WTC11 (cell line): ENCODE measurements around the gene KBTBD13.

Experiments used
- CREB1 ChIP-seq: sonication (generic); formaldehyde crosslinking; IDR thresholded peaks from 2 replicates; pipeline ENCODE4 v1.8.0; 2023; ENCODE audit warnings: mild to moderate bottlenecking, missing genetic modification reagents
- CTCF ChIP-seq: fragments of 200-600 bp; IDR thresholded peaks from 2 replicates; pipeline ENCODE4 v1.8.0; 2022; ENCODE audit warnings: antibody characterized with exemption
- ELF4 ChIP-seq: sonication (generic); formaldehyde crosslinking; IDR thresholded peaks from 2 replicates; pipeline ENCODE4 v1.8.1; 2022; ENCODE audit warnings: low read depth, mild to moderate bottlenecking, moderate library complexity, missing genetic modification reagents
- NR2C2 ChIP-seq: sonication (generic); formaldehyde crosslinking; IDR thresholded peaks from 2 replicates; pipeline ENCODE4 v1.8.0; 2022; ENCODE audit warnings: mild to moderate bottlenecking, missing genetic modification reagents
- NR3C1 ChIP-seq: sonication (generic); formaldehyde crosslinking; conservative IDR thresholded peaks from 2 replicates; pipeline ENCODE4 v1.8.1; 2023; ENCODE audit warnings: low read depth, mild to moderate bottlenecking, missing genetic modification reagents
- PRDM15 ChIP-seq: sonication (generic); formaldehyde crosslinking; IDR thresholded peaks from 2 replicates; pipeline ENCODE4 v1.8.0; 2022; ENCODE audit warnings: missing genetic modification reagents
- USF1 ChIP-seq: sonication (generic); formaldehyde crosslinking; IDR thresholded peaks from 2 replicates; pipeline ENCODE4 v1.8.0; 2022; ENCODE audit warnings: mild to moderate bottlenecking, missing genetic modification reagents
- ZBTB21 ChIP-seq: sonication (generic); formaldehyde crosslinking; IDR thresholded peaks from 2 replicates; pipeline ENCODE4 v1.8.1; 2023; ENCODE audit warnings: mild to moderate bottlenecking, missing genetic modification reagents, borderline replicate concordance
- ZNF138 ChIP-seq: sonication (generic); formaldehyde crosslinking; conservative IDR thresholded peaks from 2 replicates; pipeline ENCODE4 v1.8.1; 2022; ENCODE audit warnings: mild to moderate bottlenecking, moderate library complexity, missing genetic modification reagents
- ZNF263 ChIP-seq: sonication (generic); formaldehyde crosslinking; IDR thresholded peaks from 2 replicates; pipeline ENCODE4 v1.8.1; 2022; ENCODE audit warnings: low read depth, mild to moderate bottlenecking, moderate library complexity, missing genetic modification reagents
- TF ChIP-seq, protein P1 (sequence below): sonication (generic); formaldehyde crosslinking; IDR thresholded peaks from 2 replicates; pipeline ENCODE4 v1.8.0; 2023; ENCODE audit warnings: missing genetic modification reagents
- TF ChIP-seq, protein P2 (sequence below): fragments of 250-450 bp; sonication (Bioruptor Pico); conservative IDR thresholded peaks from 2 replicates; pipeline ENCODE4 v1.9.0; 2021; ENCODE audit warnings: mild to moderate bottlenecking
- TF ChIP-seq, protein P3 (sequence below): sonication (generic); formaldehyde crosslinking; IDR thresholded peaks from 2 replicates; pipeline ENCODE4 v1.8.0; 2022; ENCODE audit warnings: mild to moderate bottlenecking, missing genetic modification reagents

DNA sequence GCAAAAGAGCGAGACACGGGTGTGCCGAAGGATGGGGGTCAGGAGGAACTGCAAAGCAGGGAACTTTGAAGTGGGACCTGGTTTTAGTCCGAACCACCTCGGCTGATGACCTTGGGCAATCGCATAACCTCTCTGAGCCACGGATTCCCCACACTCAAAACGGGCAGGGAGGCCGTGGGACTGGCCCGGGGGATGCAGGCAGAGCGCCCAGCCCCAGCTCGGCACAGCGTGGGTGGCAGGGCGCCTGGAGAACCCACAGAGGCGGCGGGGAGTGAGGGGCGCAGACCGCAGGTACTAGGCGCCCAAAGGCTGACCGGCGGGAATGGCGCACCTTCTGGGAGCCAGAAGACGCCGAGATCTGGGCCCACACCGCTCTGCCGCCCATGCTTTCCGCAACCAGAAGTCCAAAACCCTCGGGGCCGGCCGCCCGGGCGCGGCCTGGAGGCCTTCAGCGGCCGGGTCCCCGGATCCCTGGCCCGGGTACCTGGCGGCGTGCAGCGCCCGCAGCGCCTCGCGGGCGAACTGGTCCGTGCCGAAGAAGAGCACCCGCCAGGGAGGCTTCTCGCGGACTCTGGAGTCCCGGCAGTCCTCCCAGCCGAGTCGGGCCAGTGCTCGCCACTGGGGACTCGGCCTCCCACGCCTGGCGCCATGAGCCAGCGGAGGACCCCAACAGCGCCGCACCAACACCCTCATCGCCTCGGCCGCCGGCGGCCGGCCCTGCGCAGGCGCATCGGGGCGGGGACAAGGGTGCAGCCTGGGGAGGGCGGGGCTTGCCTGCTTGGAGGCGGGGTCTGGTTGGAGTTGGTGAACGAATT is 47.4 kb upstream of the KBTBD13 start, which contains the start of gene MTFMT:
- no peak for TF ChIP-seq ZBTB21 (CRISPR knock-in tag)
- TF ChIP-seq CTCF = no peak
- TF ChIP-seq ZNF138 (CRISPR knock-in tag) = no peak
- TF ChIP-seq USF1 (CRISPR knock-in tag) = no peak
- no peak for TF ChIP-seq NR3C1 (CRISPR knock-in tag)
- TF ChIP-seq, protein P1, sequence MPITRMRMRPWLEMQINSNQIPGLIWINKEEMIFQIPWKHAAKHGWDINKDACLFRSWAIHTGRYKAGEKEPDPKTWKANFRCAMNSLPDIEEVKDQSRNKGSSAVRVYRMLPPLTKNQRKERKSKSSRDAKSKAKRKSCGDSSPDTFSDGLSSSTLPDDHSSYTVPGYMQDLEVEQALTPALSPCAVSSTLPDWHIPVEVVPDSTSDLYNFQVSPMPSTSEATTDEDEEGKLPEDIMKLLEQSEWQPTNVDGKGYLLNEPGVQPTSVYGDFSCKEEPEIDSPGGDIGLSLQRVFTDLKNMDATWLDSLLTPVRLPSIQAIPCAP (CRISPR knock-in tag) = no peak
- TF ChIP-seq, protein P2, sequence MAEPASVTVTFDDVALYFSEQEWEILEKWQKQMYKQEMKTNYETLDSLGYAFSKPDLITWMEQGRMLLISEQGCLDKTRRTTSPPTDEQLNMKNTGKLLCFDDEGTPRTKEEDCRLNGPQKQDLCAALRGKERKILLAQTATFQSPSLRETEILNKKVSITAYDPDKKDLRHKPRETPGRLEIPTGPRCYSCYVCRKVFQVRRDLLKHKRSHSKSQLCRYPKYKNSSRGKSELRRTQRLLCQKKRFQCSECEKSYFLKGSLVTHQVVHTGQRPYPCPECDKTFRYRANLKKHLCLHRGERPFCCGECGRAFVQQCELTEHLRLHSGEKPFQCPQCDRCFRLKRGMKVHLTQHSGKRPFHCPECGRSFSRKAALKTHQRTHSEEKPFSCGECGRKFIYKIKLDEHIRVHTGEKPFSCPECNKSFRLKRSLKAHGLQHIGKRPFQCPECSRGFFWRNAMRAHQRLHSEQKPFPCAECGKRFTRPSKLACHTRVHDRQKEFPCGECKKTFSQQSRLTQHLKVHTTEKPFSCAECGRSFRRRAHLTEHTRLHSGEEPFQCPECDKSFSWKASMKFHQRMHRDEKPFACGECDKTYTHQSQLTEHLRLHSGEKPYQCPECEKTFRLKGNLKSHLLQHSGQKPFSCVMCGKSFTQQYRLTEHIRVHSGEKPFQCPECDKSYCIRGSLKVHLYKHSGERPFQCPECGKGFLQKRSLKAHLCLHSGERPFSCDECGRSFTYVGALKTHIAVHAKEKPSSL (CRISPR knock-in tag) = no peak
- TF ChIP-seq NR2C2 (CRISPR knock-in tag) = no peak
- TF ChIP-seq ZNF263 (CRISPR knock-in tag) = peak; percentile 86; the same call in 1 of the 2 replicates
- peak; percentile 20; the same call in 1 of the 2 replicates for TF ChIP-seq PRDM15 (CRISPR knock-in tag)
- TF ChIP-seq CREB1 (CRISPR knock-in tag) = no peak
- TF ChIP-seq ELF4 (CRISPR knock-in tag) = 0 out of 2 replicates have a peak, but pooled peaks have one; percentile 46
- TF ChIP-seq, protein P3, sequence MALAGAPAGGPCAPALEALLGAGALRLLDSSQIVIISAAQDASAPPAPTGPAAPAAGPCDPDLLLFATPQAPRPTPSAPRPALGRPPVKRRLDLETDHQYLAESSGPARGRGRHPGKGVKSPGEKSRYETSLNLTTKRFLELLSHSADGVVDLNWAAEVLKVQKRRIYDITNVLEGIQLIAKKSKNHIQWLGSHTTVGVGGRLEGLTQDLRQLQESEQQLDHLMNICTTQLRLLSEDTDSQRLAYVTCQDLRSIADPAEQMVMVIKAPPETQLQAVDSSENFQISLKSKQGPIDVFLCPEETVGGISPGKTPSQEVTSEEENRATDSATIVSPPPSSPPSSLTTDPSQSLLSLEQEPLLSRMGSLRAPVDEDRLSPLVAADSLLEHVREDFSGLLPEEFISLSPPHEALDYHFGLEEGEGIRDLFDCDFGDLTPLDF (CRISPR knock-in tag) = no peak
